NCI-H1417 treated with DMSO at 0.1 percent for 48 hours (cell line): ENCODE measurements around the gene CDR2.
"Not testable (repeated sequence)": the region's sequence is repeated elsewhere in the genome, so short reads cannot be mapped to it uniquely, and the experiment has no call there.

Experiments used
- DNase-seq: peaks from one replicate; lab custom pipeline; 2025; lab: John Stamatoyannopoulos, UW

Gene CDR2

DNA sequence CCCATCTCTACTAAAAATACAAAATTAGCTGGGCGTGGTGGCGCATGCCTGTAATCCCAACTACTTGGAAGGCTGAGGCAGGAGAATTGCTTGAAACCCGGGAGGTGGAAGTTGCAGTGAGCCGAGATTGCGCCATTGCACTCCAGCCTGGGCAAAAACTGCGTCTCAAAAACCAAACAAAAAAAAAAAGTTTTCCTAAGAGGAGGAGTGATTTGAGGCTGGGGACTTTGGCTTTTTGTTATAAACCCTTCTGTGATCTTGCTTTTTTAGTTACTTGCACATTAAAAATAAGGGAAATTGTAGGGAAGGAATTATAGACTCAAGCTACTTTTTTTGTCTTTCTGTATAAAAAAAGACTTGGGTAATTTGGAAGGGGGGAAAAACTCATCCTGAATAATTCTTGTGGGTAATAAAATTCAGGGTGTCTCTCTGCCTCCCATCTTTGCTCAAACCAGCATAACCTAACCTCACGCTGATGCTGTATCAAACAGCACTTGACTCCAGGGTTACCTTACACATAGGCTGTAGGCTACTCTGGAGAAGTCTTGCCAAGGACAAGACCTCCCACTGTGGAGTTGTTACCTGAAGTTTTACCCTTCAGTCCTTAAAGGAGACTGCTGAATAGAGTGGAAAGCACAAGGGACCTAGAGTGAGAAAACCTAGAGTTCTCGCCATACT is 1.7 kb upstream of the CDR2 start:
- DNase-seq = no peak

- no peak for DNase-seq
Observed at GRCh38 chr16:22375117-22375962, 921 bp upstream of the CDR2 start.

GRCh38 chr16:22373662-22374310 is 633 bp downstream of the CDR2 start:
- DNase-seq = no peak

- no peak for DNase-seq
Observed at GRCh38 chr16:22372882-22373661, 1.3 kb downstream of the CDR2 start.

- DNase-seq = no peak
Observed at GRCh38 chr16:22370038-22370820, 4.2 kb downstream of the CDR2 start.

DNA sequence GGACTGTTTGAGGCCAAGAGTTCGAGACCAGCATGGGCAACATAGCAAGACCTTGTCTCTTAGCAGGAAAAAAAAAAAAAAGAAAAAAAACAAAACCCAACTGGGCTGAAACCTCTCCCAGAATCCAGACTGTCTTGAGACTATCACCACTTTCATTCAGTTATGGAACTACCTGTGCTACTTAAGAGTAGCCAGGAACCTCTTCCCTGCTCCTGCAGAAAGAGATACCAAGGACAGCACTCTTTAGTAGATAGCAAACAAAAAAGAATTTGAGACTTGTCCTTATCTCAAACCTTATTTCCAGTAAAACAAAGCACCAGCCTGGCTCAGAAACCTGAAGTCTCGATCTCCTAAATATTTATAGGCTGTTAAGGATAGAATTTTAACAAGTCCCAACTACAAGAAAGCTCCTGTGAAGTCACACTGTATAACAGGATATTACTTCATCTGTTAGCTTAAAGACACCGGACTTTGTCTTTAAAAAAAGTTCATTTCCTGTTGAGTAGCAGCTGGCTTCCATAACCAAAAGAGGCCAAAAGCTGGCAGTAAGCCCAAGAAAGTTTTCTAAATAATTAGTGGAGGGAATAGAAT is 5.1 kb downstream of the CDR2 start:
- DNase-seq = no peak

GRCh38 chr16:22368200-22368826 is 6.1 kb downstream of the CDR2 start:
- DNase-seq = not testable (repeated sequence)

- no peak for DNase-seq
Observed at GRCh38 chr16:22366889-22367288, 7.5 kb downstream of the CDR2 start.

- DNase-seq = no peak
Observed at GRCh38 chr16:22366371-22366770, 8.0 kb downstream of the CDR2 start.

DNA sequence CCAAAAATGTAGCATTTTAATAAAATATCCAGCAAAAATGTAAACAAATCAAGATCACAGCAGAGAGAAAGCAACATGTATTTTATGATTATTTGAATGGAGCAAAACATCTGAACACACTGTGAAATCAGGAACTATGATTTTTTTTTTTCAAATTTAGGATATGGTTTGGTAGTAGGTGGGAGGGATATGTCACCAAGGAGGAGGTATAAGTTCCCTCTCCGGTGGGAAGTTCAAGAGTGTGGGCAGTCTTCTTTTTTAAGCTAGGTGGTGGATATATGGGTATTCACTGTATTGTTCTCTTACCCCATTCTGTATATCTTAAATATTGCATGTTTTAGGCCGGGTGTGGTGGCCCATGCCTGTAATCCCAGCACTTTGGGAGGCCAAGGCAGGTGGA is 10.2 kb downstream of the CDR2 start:
- DNase-seq = no peak

GRCh38 chr16:22360963-22361659 is 13.3 kb downstream of the CDR2 start:
- no peak for DNase-seq

DNA sequence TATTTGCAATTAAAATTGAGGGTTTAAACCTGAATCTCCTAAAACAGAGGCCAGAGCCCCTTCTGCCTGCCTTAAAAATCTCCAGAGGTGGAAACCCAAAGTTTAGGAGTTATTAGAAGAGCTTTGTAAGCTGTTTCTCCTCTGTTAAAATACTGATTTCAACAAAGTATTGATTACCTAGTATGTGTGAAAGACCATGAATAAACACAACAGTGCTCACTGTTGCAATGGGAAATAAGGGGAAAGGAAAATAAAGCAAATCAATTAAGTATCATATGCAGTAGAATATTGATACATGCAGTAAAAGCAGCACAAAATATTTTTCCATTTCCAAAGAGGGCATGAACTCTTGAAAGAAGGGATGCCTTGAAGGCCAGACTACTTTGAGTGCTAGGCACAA is 14.7 kb downstream of the CDR2 start:
- no peak for DNase-seq

DNA sequence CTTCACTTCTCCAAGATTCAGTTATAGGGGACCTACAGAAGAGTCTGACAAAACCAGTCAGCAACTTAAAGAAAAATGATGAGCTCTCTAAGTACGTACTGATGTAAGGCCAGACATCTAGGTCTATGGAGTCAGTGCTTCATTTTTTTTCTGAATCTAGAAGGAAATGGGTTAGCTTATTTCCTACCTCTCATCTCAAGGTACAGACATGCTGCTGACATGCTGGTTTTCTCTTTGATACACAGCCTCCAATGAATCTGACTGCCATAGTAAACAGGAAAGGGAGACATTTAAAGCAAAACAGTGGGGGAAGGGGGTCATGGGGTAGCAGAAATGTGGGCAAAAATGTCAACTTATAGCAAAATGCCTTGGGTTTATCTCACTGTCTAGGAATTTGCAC is 16.4 kb downstream of the CDR2 start:
- DNase-seq = no peak

DNA sequence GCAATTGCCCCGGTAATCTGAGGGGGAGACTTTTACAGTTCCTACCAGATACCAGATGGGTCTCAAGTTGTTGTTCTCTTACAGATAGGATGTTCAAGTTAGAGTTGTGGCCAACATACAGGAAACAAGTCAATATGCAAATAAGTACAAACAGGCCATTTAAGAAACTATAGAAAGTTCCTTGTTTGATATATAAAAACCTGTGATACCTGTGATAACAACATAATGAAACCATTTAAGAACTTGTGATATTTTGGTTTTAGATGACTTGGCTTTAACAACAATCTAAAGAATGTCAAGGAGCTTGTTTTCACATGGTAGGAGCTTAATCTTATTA is 16.8 kb downstream of the CDR2 start:
- DNase-seq = no peak

DNA sequence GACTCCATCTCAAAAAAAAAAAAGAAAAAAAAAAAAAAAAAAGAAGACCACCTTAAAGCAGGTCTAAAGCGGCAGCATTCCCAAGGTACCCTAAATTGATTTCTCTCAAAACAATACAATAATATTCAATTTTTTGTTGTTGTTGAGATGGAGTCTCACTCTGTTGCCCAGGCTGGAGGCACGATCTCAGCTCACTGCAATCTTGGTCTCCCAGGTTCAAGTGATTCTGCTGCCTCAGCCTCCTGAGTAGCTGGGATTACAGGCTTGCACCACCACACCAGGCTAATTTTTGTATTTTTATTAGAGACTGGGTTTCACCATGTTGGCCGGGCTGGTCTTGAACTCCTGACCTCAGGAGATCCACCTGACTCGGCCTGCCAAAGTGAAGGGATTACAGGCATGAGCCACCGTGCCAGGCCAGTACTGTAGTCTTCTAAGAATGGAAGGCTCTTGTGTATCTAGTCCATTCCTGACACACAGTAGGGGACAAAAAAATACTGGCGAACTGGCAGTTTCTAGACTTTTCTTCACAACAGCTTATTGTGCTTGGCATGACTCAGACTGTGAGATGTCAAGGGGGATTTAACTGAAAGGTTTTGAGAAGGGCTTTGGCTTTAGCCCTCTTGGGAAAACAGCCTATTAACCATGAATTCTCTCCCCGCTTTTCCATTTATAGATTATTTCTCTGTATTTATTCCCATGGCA is 17.3 kb downstream of the CDR2 start:
- no peak for DNase-seq

DNA sequence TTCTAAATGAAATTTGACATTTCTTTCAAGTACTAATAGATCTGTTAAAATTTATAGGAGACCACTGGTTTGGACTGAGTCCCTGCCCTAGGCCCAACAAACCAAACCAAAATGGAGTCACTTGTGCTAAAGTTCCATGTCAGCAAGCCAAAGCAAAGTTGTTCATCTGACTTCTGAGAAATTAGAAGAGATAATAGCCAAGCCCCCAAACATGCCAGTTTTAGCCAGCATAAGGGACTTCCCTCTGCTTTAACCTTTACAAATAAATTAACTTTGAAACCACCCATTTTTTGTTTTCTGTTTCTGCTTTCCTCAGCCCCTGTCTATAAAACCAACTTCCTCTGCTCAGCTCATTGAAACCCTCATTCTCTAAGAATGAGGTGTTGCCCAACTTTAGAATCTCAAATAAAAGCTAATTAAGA is 18.9 kb downstream of the CDR2 start:
- no peak for DNase-seq

DNA sequence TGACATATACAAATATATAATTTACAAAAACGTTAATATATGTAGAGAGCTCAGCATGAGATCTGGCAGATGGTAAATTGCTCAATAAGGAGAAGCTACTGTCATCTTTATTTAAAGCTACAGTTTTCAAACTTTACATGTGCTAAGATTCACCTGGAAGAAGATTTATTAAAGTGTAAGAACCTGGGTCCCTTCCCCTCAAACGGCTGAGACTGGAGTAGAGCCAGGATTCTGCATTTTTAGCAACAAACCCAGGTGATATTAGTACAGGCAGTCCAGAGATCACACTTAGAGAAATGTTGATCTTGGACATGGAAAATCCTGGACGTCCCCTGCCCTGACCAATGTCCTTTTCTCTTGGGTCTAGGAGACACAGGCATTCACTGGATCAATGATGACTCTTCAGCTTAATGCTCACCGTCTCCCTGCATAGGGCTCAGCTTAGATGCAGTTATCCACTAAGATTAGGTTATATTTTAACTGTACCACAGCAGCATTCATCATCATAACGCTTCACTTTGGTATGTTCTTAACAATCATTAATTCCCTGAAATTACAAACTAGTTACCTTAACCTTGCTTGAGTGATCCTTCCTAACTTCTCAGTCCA is 20.4 kb downstream of the CDR2 start:
- no peak for DNase-seq

DNA sequence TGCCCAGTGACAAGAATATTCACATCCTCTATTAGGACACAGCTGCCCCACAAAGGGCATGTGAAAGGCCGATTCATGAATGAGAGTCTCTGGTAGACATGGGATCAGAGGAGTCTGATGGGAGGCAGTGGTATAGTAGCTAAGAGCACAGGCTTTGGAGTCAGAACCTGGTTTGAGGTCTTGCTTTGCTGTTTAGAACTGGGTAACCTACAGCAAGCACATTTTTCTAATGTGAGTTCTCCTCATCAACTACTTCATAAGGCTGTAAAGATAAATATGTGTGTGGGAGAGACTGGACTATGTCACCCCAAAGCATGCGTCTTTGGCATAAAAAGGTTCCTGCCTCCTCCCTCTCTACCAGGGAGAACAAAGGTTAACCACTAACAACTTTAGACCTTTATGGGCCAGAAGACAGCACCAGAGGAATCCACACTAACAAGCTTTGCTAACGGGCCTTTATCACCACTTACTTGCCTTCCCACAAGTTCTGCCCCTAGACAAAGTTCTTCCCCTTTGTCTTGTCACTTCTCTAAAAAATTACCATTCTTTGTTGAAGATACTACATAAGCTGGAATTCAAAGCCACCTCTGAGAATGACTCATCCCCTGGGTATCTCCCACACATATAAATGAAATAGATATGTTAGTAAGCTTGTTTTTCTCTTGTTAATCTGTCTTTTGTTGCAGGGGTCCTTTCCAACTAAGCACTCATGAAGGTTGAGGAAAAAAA is 21.1 kb downstream of the CDR2 start:
- no peak for DNase-seq
